ENCODE data around the gene CDON. TPM values are rescaled to one million over a fixed set of nuclear protein-coding genes. Genes with fewer than 3 reads are reported as not detected.

The CDON gene
- total and polyA plus RNA-seq, 9 of the 15 experiments (the other 6 are each of a cell fraction or from before 2014, with no cell fraction given): 0.08 to 0.64 (median 0.40) TPM

- ChIA-PET CTCF (ENCODE audit: low intra/inter-chr PET ratio) (no interaction called here), POLR2A (no interaction called here)
- in situ Hi-C loops (cut with MboI) (no loop called here), intact Hi-C loops (cut with micrococcal nuclease) (no loop called here)
- BruUV-seq (replicated peaks): no TSS peak
- FAIRE-seq: no peak
- H2AFZ ChIP-seq (ENCODE audit: low read depth, low read length): no peak overlapping the region
- peaks cover 8% of the 10 kb centered on the region; the same call in 1 of the 2 replicates for H4K20me1 ChIP-seq (replicated peaks; ENCODE audit: control insufficient read depth, insufficient read depth, low read length)
- H3K9me3 ChIP-seq (replicated peaks; ENCODE audit: control insufficient read depth, insufficient read depth, low read depth, low read length): no peaks in the 10 kb centered on the region
- no peak overlapping the region for H3K27ac ChIP-seq (ENCODE audit: extremely low read depth, low read depth, low read length)
- 0% methylated on average over 10 of the region's 15 CpGs for WGBS (ENCODE audit: insufficient coverage, low coverage, missing lambda C conversion rate)
- H3K4me1 ChIP-seq (replicated peaks in 1 of 2; ENCODE audit: control insufficient read depth in 2 of 2, insufficient read depth in 2 of 2, low read length in 2 of 2): peaks cover 0 to 15% of the 10 kb centered on the region in 2 experiments; a peak in 1 of 5 replicates
- no peaks in the 10 kb centered on the region for H3K36me3 ChIP-seq (ENCODE audit: control insufficient read depth, insufficient read depth, low read length)
- no peaks in the 10 kb centered on the region for H3K79me2 ChIP-seq (ENCODE audit: control insufficient read depth, insufficient read depth, low read length)
- H3K9ac ChIP-seq (ENCODE audit: insufficient read depth in 1 of 2, low read depth in 2 of 2, low read length in 2 of 2): no peak overlapping the region; a peak in 1 of 4 replicates
- no peak overlapping the region for H3K4me3 ChIP-seq
- peaks cover 4% of the 10 kb centered on the region for H3K9me1 ChIP-seq (ENCODE audit: control insufficient read depth, insufficient read depth, low read length)
- no peak for ATAC-seq
- no peak overlapping the region for H3K4me2 ChIP-seq (ENCODE audit: insufficient read depth, low read length)
- DNase-seq (ENCODE audit: extremely low read depth in 1 of 4, low spot score in 3 of 4): no peak
- H3K27me3 ChIP-seq (ENCODE audit: control insufficient read depth in 2 of 2, insufficient read depth in 2 of 2, low read length in 2 of 2): peaks cover 60 to 85% of the 10 kb centered on the region in 2 experiments
- TF ChIP-seq ZNF239 (CRISPR knock-in tag; IDR thresholded peaks at IDR 0.05) (no peak), ZNF79 (CRISPR knock-in tag; IDR thresholded peaks at IDR 0.05; ENCODE audit: low read depth) (no peak), GATA2 (CRISPR knock-in tag; IDR thresholded peaks at IDR 0.05) (no peak), MEIS2 (IDR thresholded peaks at IDR 0.05; ENCODE audit: partially characterized antibody) (no peak), GTF2E2 (tag; IDR thresholded peaks at IDR 0.05) (no peak), ELK3 (CRISPR knock-in tag; IDR thresholded peaks at IDR 0.05) (no peak), PPARD (CRISPR knock-in tag; IDR thresholded peaks at IDR 0.05) (no peak), KAT2B (IDR thresholded peaks at IDR 0.05; ENCODE audit: low read depth, low read length) (no peak), AFF4 (CRISPR knock-in tag; IDR thresholded peaks at IDR 0.05) (no peak), ZNF140 (CRISPR knock-in tag; IDR thresholded peaks at IDR 0.05) (no peak), SETDB1 (IDR thresholded peaks at IDR 0.05; ENCODE audit: low read length) (no peak), MCM3 (IDR thresholded peaks at IDR 0.05) (no peak), TRIM24 (IDR thresholded peaks at IDR 0.05) (no peak), ZBTB11 (CRISPR knock-in tag; IDR thresholded peaks at IDR 0.05) (no peak)
These were observed 111.7 kb downstream of the CDON start for GRCh38 chr11:125950696-125951651.
